Neutrophil (primary cell): Measurements from ENCODE around the gene PCGF6.

Experiments
- H3K27ac ChIP-seq: fragments of 200-600 bp; sonication (generic); 2 replicates; pipeline ENCODE4 v1.5.1; 2016; ENCODE audit warnings: mild to moderate bottlenecking, moderate library complexity
- H3K27me3 ChIP-seq: fragments of 200-600 bp; sonication (generic); 2 replicates; pipeline ENCODE4 v1.6.0; 2016; ENCODE audit warnings: mild to moderate bottlenecking
- H3K36me3 ChIP-seq: fragments of 200-600 bp; sonication (generic); 2 replicates; pipeline ENCODE4 v1.5.1; 2017
- H3K4me1 ChIP-seq, 2 experiments: fragments of 200-600 bp in 1 of 2; sonication (generic) in 1 of 2; 1 replicate in 1 of 2; 2 replicates in 1 of 2; pipeline versions ENCODE4 v1.5.1 to v1.6.1; 2013 to 2016; ENCODE audit warnings: low read depth in 1 of 2, low read length in 1 of 2, mild to moderate bottlenecking in 1 of 2, moderate library complexity in 1 of 2; ENCODE audit not compliant: control insufficient read depth in 1 of 2, insufficient read depth in 1 of 2
- H3K4me3 ChIP-seq, 2 experiments: fragments of 200-600 bp in 1 of 2; sonication (generic) in 1 of 2; 1 replicate in 1 of 2; 2 replicates in 1 of 2; pipeline ENCODE4 v1.5.1; 2013 to 2016; ENCODE audit warnings: low read depth in 1 of 2, low read length in 1 of 2, mild to moderate bottlenecking in 1 of 2, moderate library complexity in 1 of 2
- H3K9me3 ChIP-seq: fragments of 200-600 bp; sonication (generic); 2 replicates; pipeline ENCODE4 v1.5.1; 2016
- TF ChIP-seq, protein P1 (sequence below): fragments of 200-600 bp; sonication (generic); IDR thresholded peaks from 2 replicates; pipeline ENCODE4 v1.5.1; 2016; ENCODE audit warnings: antibody characterized with exemption

PCGF6 gene, protein sequence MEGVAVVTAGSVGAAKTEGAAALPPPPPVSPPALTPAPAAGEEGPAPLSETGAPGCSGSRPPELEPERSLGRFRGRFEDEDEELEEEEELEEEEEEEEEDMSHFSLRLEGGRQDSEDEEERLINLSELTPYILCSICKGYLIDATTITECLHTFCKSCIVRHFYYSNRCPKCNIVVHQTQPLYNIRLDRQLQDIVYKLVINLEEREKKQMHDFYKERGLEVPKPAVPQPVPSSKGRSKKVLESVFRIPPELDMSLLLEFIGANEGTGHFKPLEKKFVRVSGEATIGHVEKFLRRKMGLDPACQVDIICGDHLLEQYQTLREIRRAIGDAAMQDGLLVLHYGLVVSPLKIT

DNA sequence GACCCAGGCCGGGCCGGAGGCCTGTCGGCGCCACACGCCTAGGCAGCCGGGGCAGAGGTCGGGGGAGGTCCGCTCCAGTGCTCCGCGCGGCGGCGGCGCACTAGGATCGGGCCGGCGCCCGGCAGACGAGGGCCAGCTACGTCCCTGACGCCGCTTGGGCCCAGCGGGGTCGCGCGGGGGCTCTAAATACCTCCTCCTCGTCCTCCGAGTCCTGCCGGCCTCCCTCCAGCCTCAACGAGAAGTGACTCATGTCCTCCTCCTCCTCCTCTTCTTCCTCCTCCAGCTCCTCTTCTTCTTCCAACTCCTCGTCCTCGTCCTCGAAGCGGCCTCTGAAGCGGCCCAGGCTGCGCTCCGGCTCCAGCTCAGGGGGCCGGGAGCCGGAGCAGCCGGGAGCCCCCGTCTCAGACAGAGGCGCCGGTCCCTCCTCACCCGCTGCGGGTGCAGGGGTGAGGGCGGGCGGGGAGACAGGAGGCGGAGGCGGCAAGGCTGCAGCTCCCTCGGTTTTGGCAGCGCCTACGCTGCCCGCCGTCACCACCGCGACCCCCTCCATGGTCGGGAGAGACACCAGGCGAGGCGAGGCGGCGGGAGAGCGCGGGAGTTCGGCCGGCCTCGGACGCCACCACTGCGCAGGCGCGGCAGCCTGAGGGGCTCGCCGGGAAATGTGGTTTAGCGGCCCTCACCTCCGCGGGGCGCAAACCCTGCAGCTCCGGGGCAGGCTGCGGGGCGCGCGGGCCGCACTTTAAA is at the start of gene PCGF6:
TSS of gene PCGF6 (minus strand) at position 624 of the 744 bp plus-strand sequence. CDS start at position 550, 74 bp downstream.
- H3K27ac ChIP-seq = peak within 1 kb of the TSS; percentile 45
- H3K27me3 ChIP-seq = no peaks in the 10 kb centered on the region
- H3K4me1 ChIP-seq = peaks cover 3 to 4% of the 10 kb centered on the region in 2 experiments
- H3K36me3 ChIP-seq = no peaks in the 10 kb centered on the region
- H3K4me3 ChIP-seq = peak within 1 kb of the TSS; percentile 69 to 88
- H3K9me3 ChIP-seq = no peaks in the 10 kb centered on the region
- TF ChIP-seq, protein P1, sequence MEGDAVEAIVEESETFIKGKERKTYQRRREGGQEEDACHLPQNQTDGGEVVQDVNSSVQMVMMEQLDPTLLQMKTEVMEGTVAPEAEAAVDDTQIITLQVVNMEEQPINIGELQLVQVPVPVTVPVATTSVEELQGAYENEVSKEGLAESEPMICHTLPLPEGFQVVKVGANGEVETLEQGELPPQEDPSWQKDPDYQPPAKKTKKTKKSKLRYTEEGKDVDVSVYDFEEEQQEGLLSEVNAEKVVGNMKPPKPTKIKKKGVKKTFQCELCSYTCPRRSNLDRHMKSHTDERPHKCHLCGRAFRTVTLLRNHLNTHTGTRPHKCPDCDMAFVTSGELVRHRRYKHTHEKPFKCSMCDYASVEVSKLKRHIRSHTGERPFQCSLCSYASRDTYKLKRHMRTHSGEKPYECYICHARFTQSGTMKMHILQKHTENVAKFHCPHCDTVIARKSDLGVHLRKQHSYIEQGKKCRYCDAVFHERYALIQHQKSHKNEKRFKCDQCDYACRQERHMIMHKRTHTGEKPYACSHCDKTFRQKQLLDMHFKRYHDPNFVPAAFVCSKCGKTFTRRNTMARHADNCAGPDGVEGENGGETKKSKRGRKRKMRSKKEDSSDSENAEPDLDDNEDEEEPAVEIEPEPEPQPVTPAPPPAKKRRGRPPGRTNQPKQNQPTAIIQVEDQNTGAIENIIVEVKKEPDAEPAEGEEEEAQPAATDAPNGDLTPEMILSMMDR = no peak

DNA sequence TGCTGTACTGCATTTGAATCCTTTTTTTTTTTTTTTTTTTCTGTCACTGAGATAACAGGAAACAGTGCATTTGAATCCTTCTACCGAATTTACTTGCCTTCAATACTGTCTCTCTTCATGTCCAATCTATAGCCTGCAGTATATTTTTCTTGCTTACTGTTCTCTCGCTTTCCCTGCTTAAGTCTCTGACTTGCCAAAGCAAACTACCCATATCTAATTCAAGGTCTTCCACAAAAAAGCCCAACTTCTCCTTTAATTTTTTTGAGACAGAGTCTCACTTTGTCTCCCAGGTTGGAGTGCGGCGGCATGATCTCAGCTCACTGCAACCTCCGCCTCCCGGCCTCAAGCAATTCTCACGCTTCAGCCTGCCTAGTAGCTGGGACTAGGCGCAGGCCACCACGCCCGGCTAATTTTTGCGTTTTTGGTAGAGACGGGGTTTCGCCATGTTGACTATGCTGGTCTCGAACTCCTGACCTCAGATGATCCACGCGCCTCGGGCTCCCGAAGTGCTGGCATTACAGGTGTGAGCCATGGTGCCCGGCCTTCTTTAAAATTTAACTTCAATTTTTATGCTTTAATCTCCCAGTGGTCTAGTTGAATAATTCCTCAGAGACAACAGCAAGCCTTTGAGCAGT is 46.4 kb upstream of the PCGF6 start:
- Histone ChIP-seq H3K27me3 (no peaks in the 10 kb centered on the region), H3K4me1 (peaks cover 12 to 20% of the 10 kb centered on the region in 2 experiments), H3K36me3 (peaks cover 15% of the 10 kb centered on the region), H3K9me3 (no peaks in the 10 kb centered on the region), H3K27ac (no peak overlapping the region), H3K4me3 (peak overlapping the region; percentile 78 to 90)
- TF ChIP-seq, protein P1 = no peak

DNA sequence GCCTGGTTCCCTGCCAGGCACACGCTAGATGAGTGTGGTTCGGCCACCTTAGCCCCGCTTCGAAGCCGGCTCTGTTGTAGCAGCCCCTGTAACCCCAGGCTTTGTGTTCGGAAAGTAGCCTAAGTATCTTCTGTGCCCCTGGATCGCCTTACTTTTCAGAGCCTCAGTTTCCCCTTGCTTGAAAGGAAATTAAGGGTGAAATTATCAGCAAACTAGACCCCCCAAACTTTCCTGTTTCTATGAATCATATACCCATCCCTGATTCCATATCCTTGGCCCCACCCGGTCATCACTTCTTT is 45.8 kb upstream of the PCGF6 start:
- peak overlapping the region; percentile 74 for H3K27ac ChIP-seq
- H3K4me3 ChIP-seq = peak overlapping the region; percentile 78 to 90
- H3K4me1 ChIP-seq = peaks cover 12 to 20% of the 10 kb centered on the region in 2 experiments
- peaks cover 21% of the 10 kb centered on the region for H3K36me3 ChIP-seq
- no peaks in the 10 kb centered on the region for H3K9me3 ChIP-seq
- TF ChIP-seq, protein P1 = peak; percentile 2
- H3K27me3 ChIP-seq = no peaks in the 10 kb centered on the region

DNA sequence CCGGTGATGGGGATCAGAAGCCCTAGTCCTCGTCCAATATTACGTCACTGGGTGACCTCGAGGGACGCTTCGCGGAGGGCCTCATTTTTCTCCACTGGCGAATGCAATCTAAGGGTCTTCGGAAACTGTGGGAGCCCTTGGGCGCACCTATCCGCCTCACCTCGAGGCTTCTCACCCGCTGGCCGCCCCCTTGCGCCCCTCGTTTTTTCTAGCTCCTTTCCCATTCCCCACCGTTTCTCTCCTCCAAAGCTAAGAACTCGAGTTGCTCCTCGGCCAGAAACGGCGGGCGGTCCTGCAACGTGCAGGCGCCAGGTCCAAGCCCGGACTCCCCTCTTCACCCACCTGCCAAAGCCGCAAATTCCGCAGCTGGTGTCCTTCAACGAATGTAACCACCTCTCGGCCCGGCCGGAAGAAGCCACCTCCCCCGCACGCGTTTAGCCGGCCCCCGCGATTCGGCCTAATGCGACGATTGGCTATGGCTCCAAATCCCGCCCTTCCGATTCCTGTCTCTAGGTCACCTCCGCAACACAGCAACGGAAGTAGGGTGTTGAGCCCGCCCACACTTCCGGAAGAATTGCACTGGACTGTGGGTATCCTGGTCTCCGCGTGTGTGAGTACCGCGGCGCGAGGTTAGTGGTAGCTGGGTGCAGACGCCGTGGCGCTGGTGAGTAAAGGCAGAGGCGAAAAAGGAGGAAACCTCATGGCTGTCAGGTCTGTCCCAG is 45.3 kb upstream of the PCGF6 start, which contains the start of the genes ATP5MK and PDCD11:
TSS of gene ATP5MK (minus strand) at position 409 of the 722 bp plus-strand sequence. CDS start 4,018 bp downstream, outside the sequence.
TSS of gene PDCD11 (plus strand) at position 560 of the 722 bp plus-strand sequence. CDS start 1,801 bp downstream, outside the sequence.
- Histone ChIP-seq H3K4me3 (peak within 1 kb of the TSS; percentile 78 to 90), H3K36me3 (peaks cover 26% of the 10 kb centered on the region), H3K27me3 (no peaks in the 10 kb centered on the region), H3K9me3 (no peaks in the 10 kb centered on the region), H3K4me1 (peaks cover 12 to 20% of the 10 kb centered on the region in 2 experiments), H3K27ac (peak within 1 kb of the TSS; percentile 74)
- TF ChIP-seq, protein P1 = peak; percentile 22

DNA sequence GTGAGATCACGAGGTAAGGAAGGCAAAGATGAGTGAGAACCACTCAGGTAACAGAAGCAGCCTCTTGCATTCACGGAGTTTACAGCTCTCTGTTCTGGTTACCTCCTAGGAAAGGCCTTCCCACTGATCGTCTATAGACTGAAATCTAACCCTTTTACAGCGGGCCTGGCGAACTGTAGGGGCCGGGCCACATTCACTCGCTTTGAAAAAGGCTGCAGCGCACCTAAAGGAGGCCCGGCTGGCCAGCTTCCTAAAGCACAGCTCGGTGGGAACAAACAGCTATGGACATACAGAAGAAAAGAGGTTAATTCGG is 44.8 kb upstream of the PCGF6 start:
- Histone ChIP-seq H3K27me3 (no peaks in the 10 kb centered on the region), H3K36me3 (peaks cover 27% of the 10 kb centered on the region), H3K4me1 (peaks cover 12 to 20% of the 10 kb centered on the region in 2 experiments), H3K9me3 (no peaks in the 10 kb centered on the region), H3K27ac (peak overlapping the region; percentile 74), H3K4me3 (peak overlapping the region; percentile 78 to 90)
- TF ChIP-seq, protein P1 = no peak
